Pancreas (tissue), 10 donors: ENCODE data around the gene ABO. TPM values are rescaled to one million over a fixed set of nuclear protein-coding genes. Genes with fewer than 3 reads are reported as not detected.

Experiments
- ATAC-seq, 4 donors: fragments of 200-7000 bp; cut with Tn5 transposase; one replicate each; pipeline versions ENCODE4 v1.8.0 to v1.9.1; 2020; ENCODE audit warnings: mild to moderate bottlenecking in 4 of 4, moderate library complexity in 4 of 4
- DNase-seq, 6 donors: peaks; one replicate each; pipeline ENCODE4 v3.0.0-alpha.2; 2020
- FAIRE-seq: peaks from 2 replicates; lab custom pipeline; 2012; peaks lifted over from hg19 to GRCh38; lab: Jason Lieb, UNC
- H3K27ac ChIP-seq, 4 donors: fragments of 200-600 bp; sonication (generic); 1 replicate in 3 of 4; 2 replicates in 1 of 4; pipeline versions ENCODE4 v1.5.0 to v1.8.0; 2020
- H3K27me3 ChIP-seq, 4 donors: fragments of 200-600 bp; one replicate each; pipeline ENCODE4 v1.8.0; 2021
- H3K36me3 ChIP-seq, 3 donors: fragments of 200-600 bp; sonication (generic) in 1 of 3; one replicate each; pipeline versions ENCODE4 v1.5.0 to v1.8.0; 2020 to 2021
- H3K4me1 ChIP-seq, 3 donors: fragments of 200-600 bp; one replicate each; pipeline ENCODE4 v1.8.0; 2021
- H3K4me3 ChIP-seq, 4 donors: fragments of 200-600 bp; sonication (generic) in 2 of 4; one replicate each; pipeline versions ENCODE4 v1.5.0 to v1.8.0; 2020 to 2021
- H3K9me3 ChIP-seq, 4 donors: fragments of 200-600 bp; one replicate each; pipeline ENCODE4 v1.8.0; 2021
- CTCF ChIP-seq, 4 donors: fragments of 200-600 bp; sonication (generic) in 3 of 4; IDR thresholded peaks; one replicate each; pipeline versions ENCODE4 v1.5.0 to v1.8.0; 2021; ENCODE audit warnings: antibody characterized with exemption in 4 of 4
- WGBS, 2 donors: extraction: QIAGEN DNeasy Blood & Tissue Kit; methylation state at CpG; one replicate each; pipeline ENCODE4 v1.1.7; 2013; 5-methylcytosine and 5-hydroxymethylcytosine counted together
- intact Hi-C, 3 donors: fragments of 100-400 bp; cut with DNase I; formaldehyde crosslinking; loops; one replicate each; pipeline versions ENCODE4 v1.11.1 to v1.14.2; 2022
- polyA plus RNA-seq, 2 donors: library from polyadenylated mRNA; stranded (reverse); fragments of 200-250 nt; gene quantifications; one replicate each; pipeline ENCODE4 v1.2.3, GENCODE V29; 2013
- total RNA-seq, 6 donors: library from RNA; stranded (reverse); fragmentation: NEBNext Ultra II Directional in 4 of 6; extraction: Animal tissue kit (Norgen Biotek cat#: 25700) in 4 of 6; gene quantifications; one replicate each; pipeline versions ENCODE4 v1.2.1 to v1.2.4, GENCODE V29; 2021 to 2023
- donor health status: healthy with polysubstance abuse.
- donor health status: DM: no; HTN: no; CAD: no; lungs with moderate emphysema.
- donor health status: DM: no; HTN: no; CAD: no.
- donor health status: control.
- donor health status: control.
- donor health status: Bipolar disorder and iron deficiency.
- donor health status: DM: yes; HTN: yes; CAD: no.
- donor health status: DM: no; HTN: no; CAD: no.
- donor health status: DM: no; HTN: no; CAD: no.
- donor health status: DM: yes; HTN: yes; CAD: no.

ABO gene
- total and polyA plus RNA-seq, 8 donors: 2.1 to 10.2 (median 5.4) TPM

GRCh38 chr9:133263557-133263956 lies 11.4 kb downstream of the ABO start:
- Histone ChIP-seq H3K4me3 (no peak overlapping the region), H3K27ac (no peak overlapping the region), H3K27me3 (no peaks in the 10 kb centered on the region), H3K9me3 (no peaks in the 10 kb centered on the region), H3K36me3 (no peaks in the 10 kb centered on the region), H3K4me1 (peaks cover 0 to 7% (median 0%) of the 10 kb centered on the region in 3 donors)
- WGBS, 2 donors: 58 to 67% methylated on average over 10 of the region's 10 CpGs
- DNase-seq (no peak), ATAC-seq (no peak), FAIRE-seq (no peak)
- intact Hi-C loops: no loop called here
- TF ChIP-seq CTCF (IDR thresholded peaks at IDR 0.05): no peak

GRCh38 chr9:133262226-133262625 lies 12.8 kb downstream of the ABO start:
- TF ChIP-seq CTCF (IDR thresholded peaks at IDR 0.05): no peak
- ATAC-seq (no peak), FAIRE-seq (no peak), DNase-seq (no peak)
- Histone ChIP-seq H3K36me3 (no peaks in the 10 kb centered on the region), H3K9me3 (no peaks in the 10 kb centered on the region), H3K27me3 (no peaks in the 10 kb centered on the region), H3K4me3 (no peak overlapping the region), H3K4me1 (no peaks in the 10 kb centered on the region), H3K27ac (no peak overlapping the region)
- 80 to 84% methylated on average over 11 of the region's 11 CpGs for WGBS, 2 donors
- intact Hi-C loops: no loop called here

- Histone ChIP-seq H3K4me3 (no peak overlapping the region), H3K9me3 (no peaks in the 10 kb centered on the region), H3K27ac (no peak overlapping the region), H3K4me1 (no peaks in the 10 kb centered on the region), H3K27me3 (no peaks in the 10 kb centered on the region), H3K36me3 (no peaks in the 10 kb centered on the region)
- ATAC-seq (no peak), FAIRE-seq (no peak), DNase-seq (no peak)
- WGBS, 2 donors: 84 to 88% methylated on average over 5 of the region's 5 CpGs
- intact Hi-C loops: no loop called here
- TF ChIP-seq CTCF (IDR thresholded peaks at IDR 0.05): no peak
Measured at GRCh38 chr9:133261753-133262120, 13.3 kb downstream of the ABO start.

GRCh38 chr9:133261103-133261752 lies 13.8 kb downstream of the ABO start:
- H3K27ac ChIP-seq: no peak overlapping the region
- no peaks in the 10 kb centered on the region for H3K27me3 ChIP-seq
- no peak for FAIRE-seq
- intact Hi-C loops: no loop called here
- no peaks in the 10 kb centered on the region for H3K9me3 ChIP-seq
- no peaks in the 10 kb centered on the region for H3K36me3 ChIP-seq
- no peak overlapping the region for H3K4me3 ChIP-seq
- WGBS, 2 donors: 80 to 92% methylated on average over 18 of the region's 18 CpGs
- H3K4me1 ChIP-seq: no peaks in the 10 kb centered on the region
- ATAC-seq: no peak
- no peak for DNase-seq
- TF ChIP-seq CTCF (IDR thresholded peaks at IDR 0.05): no peak

- no peak for FAIRE-seq
- Histone ChIP-seq H3K4me1 (no peaks in the 10 kb centered on the region), H3K27me3 (no peaks in the 10 kb centered on the region), H3K27ac (no peak overlapping the region), H3K4me3 (no peak overlapping the region), H3K9me3 (no peaks in the 10 kb centered on the region), H3K36me3 (no peaks in the 10 kb centered on the region)
- no peak for TF ChIP-seq CTCF (IDR thresholded peaks at IDR 0.05)
- no peak for DNase-seq
- WGBS, 2 donors: 86 to 90% methylated on average over 9 of the region's 9 CpGs
- ATAC-seq: no peak
- intact Hi-C loops: no loop called here
Measured at GRCh38 chr9:133260334-133261102, 14.5 kb downstream of the ABO start.
